H9 (cell line): ENCODE measurements around the gene SARS1. TPM values are rescaled to one million over a fixed set of nuclear protein-coding genes. Genes with fewer than 3 reads are reported as not detected.

Experiments used
- DNase-seq: peaks from one replicate; pipeline ENCODE4 v3.0.0-alpha.2; 2017
- H2AFZ ChIP-seq: one replicate; pipeline ENCODE4 v1.6.1; 2013; ENCODE audit warnings: mild to moderate bottlenecking, low read length, control low read depth, moderate library complexity
- H2AK5ac ChIP-seq: 2 replicates; pipeline ENCODE4 v1.6.1; 2013; ENCODE audit warnings: low read length, control low read depth, mixed read lengths; ENCODE audit not compliant: insufficient read length
- H2BK120ac ChIP-seq: one replicate; pipeline ENCODE4 v1.6.1; 2013; ENCODE audit warnings: low read depth, mild to moderate bottlenecking, low read length, control low read depth, inconsistent platforms; ENCODE audit not compliant: poor library complexity, severe bottlenecking
- H2BK12ac ChIP-seq: 2 replicates; pipeline ENCODE4 v1.6.1; 2013; ENCODE audit warnings: low read length, control low read depth, mixed read lengths, low read depth; ENCODE audit not compliant: insufficient read length
- H2BK15ac ChIP-seq: 2 replicates; pipeline ENCODE4 v1.6.1; 2013; ENCODE audit warnings: low read depth, low read length, control low read depth
- H2BK20ac ChIP-seq: one replicate; pipeline ENCODE4 v1.6.1; 2013; ENCODE audit warnings: low read depth, mild to moderate bottlenecking, low read length, control low read depth, inconsistent platforms; ENCODE audit not compliant: poor library complexity, severe bottlenecking
- H2BK5ac ChIP-seq: 2 replicates; pipeline ENCODE4 v1.6.1; 2013; ENCODE audit warnings: low read length, control low read depth, mixed read lengths; ENCODE audit not compliant: insufficient read length
- H3K14ac ChIP-seq: 2 replicates; pipeline ENCODE4 v1.6.1; 2013; ENCODE audit warnings: low read length, control low read depth; ENCODE audit not compliant: insufficient read depth
- H3K18ac ChIP-seq: 2 replicates; pipeline ENCODE4 v1.6.1; 2013; ENCODE audit warnings: low read depth, mild to moderate bottlenecking, mixed read lengths, low read length, control low read depth; ENCODE audit not compliant: insufficient read length
- H3K23ac ChIP-seq: 2 replicates; pipeline ENCODE4 v1.6.1; 2013; ENCODE audit warnings: low read length, control low read depth, mixed read lengths, low read depth; ENCODE audit not compliant: insufficient read length
- H3K23me2 ChIP-seq: 2 replicates; pipeline ENCODE4 v1.6.1; 2013; ENCODE audit warnings: low read depth, mild to moderate bottlenecking, mixed read lengths, low read length, control low read depth; ENCODE audit not compliant: insufficient read length, poor library complexity, severe bottlenecking
- H3K27ac ChIP-seq: 2 replicates; pipeline ENCODE4 v1.5.1; 2013; ENCODE audit warnings: low read length, control low read depth, mixed read lengths, low read depth; ENCODE audit not compliant: insufficient read length
- H3K27me3 ChIP-seq: 2 replicates; pipeline ENCODE4 v1.6.1; 2013; ENCODE audit warnings: low read length, control low read depth, inconsistent platforms; ENCODE audit not compliant: insufficient read depth
- H3K4ac ChIP-seq: 2 replicates; pipeline ENCODE4 v1.6.1; 2013; ENCODE audit warnings: low read depth, mild to moderate bottlenecking, control low read depth, inconsistent platforms, low read length, moderate library complexity
- H3K4me1 ChIP-seq: 2 replicates; pipeline ENCODE4 v1.6.1; 2013; ENCODE audit warnings: low read length, control low read depth, inconsistent platforms; ENCODE audit not compliant: insufficient read depth
- H3K4me2 ChIP-seq: 2 replicates; pipeline ENCODE4 v1.6.1; 2013; ENCODE audit warnings: low read length, control low read depth, mixed read lengths; ENCODE audit not compliant: insufficient read length, insufficient read depth
- H3K56ac ChIP-seq: 2 replicates; pipeline ENCODE4 v1.6.1; 2013; ENCODE audit warnings: low read depth, mild to moderate bottlenecking, mixed read lengths, low read length, control low read depth; ENCODE audit not compliant: insufficient read length
- H3K79me1 ChIP-seq: 2 replicates; pipeline ENCODE4 v1.6.1; 2013; ENCODE audit warnings: low read depth, mild to moderate bottlenecking, moderate library complexity, low read length, control low read depth, inconsistent platforms; ENCODE audit not compliant: insufficient read depth, poor library complexity, severe bottlenecking
- H3K79me2 ChIP-seq: 2 replicates; pipeline ENCODE4 v1.6.1; 2013; ENCODE audit warnings: low read length, control low read depth, inconsistent platforms; ENCODE audit not compliant: insufficient read depth
- H3K9ac ChIP-seq: 2 replicates; pipeline ENCODE4 v1.6.1; 2013; ENCODE audit warnings: low read length, control low read depth, mixed read lengths; ENCODE audit not compliant: insufficient read length; ENCODE audit errors: extremely low read depth
- H3K9me3 ChIP-seq: one replicate; pipeline ENCODE4 v1.6.1; 2013; ENCODE audit warnings: low read depth, low read length, inconsistent platforms; ENCODE audit not compliant: control insufficient read depth
- H3T11ph ChIP-seq: one replicate; pipeline ENCODE4 v1.6.1; 2013; ENCODE audit warnings: mild to moderate bottlenecking, low read length, control low read depth, inconsistent platforms
- H4K20me1 ChIP-seq: one replicate; pipeline ENCODE4 v1.6.1; 2013; ENCODE audit not compliant: control insufficient read depth, insufficient read length, insufficient read depth
- H4K5ac ChIP-seq: 2 replicates; pipeline ENCODE4 v1.6.1; 2013; ENCODE audit warnings: low read depth, mild to moderate bottlenecking, mixed read lengths, low read length, control low read depth; ENCODE audit not compliant: insufficient read length
- H4K8ac ChIP-seq: replicated peaks from 2 replicates; pipeline ENCODE4 v1.6.1; 2013; ENCODE audit warnings: low read length, control low read depth, mixed read lengths, low read depth; ENCODE audit not compliant: insufficient read length
- H4K91ac ChIP-seq: 2 replicates; pipeline ENCODE4 v1.6.1; 2013; ENCODE audit warnings: low read depth, mild to moderate bottlenecking, moderate library complexity, mixed read lengths, low read length, control low read depth; ENCODE audit not compliant: insufficient read length
- H3K27ac Mint-ChIP-seq, 3 experiments: 2 replicates in 2 of 3; 3 replicates in 1 of 3; pipeline ENCODE4 v1.8.0; 2020 to 2021; ENCODE audit warnings: mixed read lengths in 3 of 3, mild to moderate bottlenecking in 1 of 3, moderate library complexity in 1 of 3
- H3K27me3 Mint-ChIP-seq: 2 replicates; pipeline ENCODE4 v1.8.0; 2021; ENCODE audit warnings: low read depth, mild to moderate bottlenecking, moderate library complexity, mixed read lengths
- H3K36me3 Mint-ChIP-seq, 3 experiments: 2 replicates in 2 of 3; 3 replicates in 1 of 3; pipeline ENCODE4 v1.8.0; 2020 to 2021; ENCODE audit warnings: low read depth in 3 of 3, mixed read lengths in 3 of 3; ENCODE audit not compliant: insufficient read depth in 1 of 3
- H3K4me1 Mint-ChIP-seq, 2 experiments: 2 replicates each; pipeline ENCODE4 v1.8.0; 2020; ENCODE audit warnings: mixed read lengths in 2 of 2
- H3K4me3 Mint-ChIP-seq, 2 experiments: 2 replicates in 1 of 2; 3 replicates in 1 of 2; pipeline ENCODE4 v1.8.0; 2020 to 2021; ENCODE audit warnings: mild to moderate bottlenecking in 2 of 2, mixed read lengths in 2 of 2, moderate library complexity in 1 of 2
- H3K9me3 Mint-ChIP-seq, 2 experiments: 2 replicates in 1 of 2; 3 replicates in 1 of 2; pipeline ENCODE4 v1.8.0; 2020; ENCODE audit warnings: mild to moderate bottlenecking in 2 of 2, mixed read lengths in 2 of 2, moderate library complexity in 1 of 2
- CTCF ChIP-seq: fragments of 200-600 bp; sonication (generic); conservative IDR thresholded peaks from 3 replicates; pipeline ENCODE4 v1.8.0; 2021; ENCODE audit warnings: antibody characterized with exemption, mild to moderate bottlenecking
- WGBS: extraction: QIAGEN DNeasy Blood & Tissue Kit; methylation state at CpG from one replicate; pipeline ENCODE4 v1.1.7; 2013; ENCODE audit warnings: missing lambda C conversion rate, low lambda C conversion rate, mixed read lengths; ENCODE audit not compliant: insufficient read length; ENCODE audit errors: extremely low coverage; 5-methylcytosine and 5-hydroxymethylcytosine counted together
- total RNA-seq: library from RNA; stranded (reverse); gene quantifications from 2 replicates; pipeline ENCODE4 v1.2.1, GENCODE V29; 2021

SARS1 gene
- total RNA-seq, 1 experiment from 2014 or later = 139 TPM

GRCh38 chr1:109231066-109231465 is 17.3 kb downstream of the SARS1 start:
- H2BK15ac ChIP-seq = no peak overlapping the region
- H3K9me3 ChIP-seq = no peaks in the 10 kb centered on the region
- H3K18ac ChIP-seq = no peak overlapping the region
- no peak for TF ChIP-seq CTCF
- H3K79me1 ChIP-seq = no peaks in the 10 kb centered on the region
- Mint-ChIP-seq H3K36me3 (peaks cover 39 to 69% (median 63%) of the 10 kb centered on the region in 3 experiments), H3K27me3 (no peaks in the 10 kb centered on the region), H3K4me1 (peaks cover 53 to 61% of the 10 kb centered on the region in 2 experiments), H3K4me3 (peak overlapping the region in 1 of 2 experiments; percentile 38; a peak in 1 of 5 replicates), H3K9me3 (no peaks in the 10 kb centered on the region), H3K27ac (peak overlapping the region in 1 of 3 experiments; percentile 89; a peak in 3 of 7 replicates)
- H3T11ph ChIP-seq = no peak overlapping the region
- no peaks in the 10 kb centered on the region for H3K79me2 ChIP-seq
- H3K27ac ChIP-seq = no peak overlapping the region
- H3K9ac ChIP-seq = no peak overlapping the region
- H2BK12ac ChIP-seq = no peak overlapping the region
- DNase-seq = no peak
- no peak overlapping the region for H2BK20ac ChIP-seq
- no peak overlapping the region for H2BK5ac ChIP-seq
- no peak overlapping the region for H2AFZ ChIP-seq
- no peaks in the 10 kb centered on the region for H4K20me1 ChIP-seq
- no peak overlapping the region for H3K4me2 ChIP-seq
- no peak overlapping the region for H3K23ac ChIP-seq
- H3K4ac ChIP-seq = no peak overlapping the region
- no peak overlapping the region for H2AK5ac ChIP-seq
- no peaks in the 10 kb centered on the region for H3K27me3 ChIP-seq
- H4K91ac ChIP-seq = no peak overlapping the region
- H3K4me1 ChIP-seq = peaks cover 15% of the 10 kb centered on the region; the same call in 1 of the 2 replicates
- no peak overlapping the region for H3K14ac ChIP-seq
- H4K5ac ChIP-seq = no peak overlapping the region
- H2BK120ac ChIP-seq = no peak overlapping the region
- no CpG with 5 or more reads among the region's 3 CpGs for WGBS
- H3K56ac ChIP-seq = no peak overlapping the region
- H3K23me2 ChIP-seq = no peaks in the 10 kb centered on the region
- H4K8ac ChIP-seq = no peak overlapping the region
